Kidney (tissue), 14 donors: Measurements from ENCODE around the gene COP1. TPM values are rescaled to one million over a fixed set of nuclear protein-coding genes. Genes with fewer than 3 reads are reported as not detected.
"Not testable (repeated sequence)": the region's sequence is repeated elsewhere in the genome, so short reads cannot be mapped to it uniquely, and the experiment has no call there.

ENCODE experiments used
- DNase-seq, 5 donors: peaks; one replicate each; pipeline ENCODE4 v3.0.0-alpha.2; 2013 to 2020
- FAIRE-seq: peaks from 2 replicates; lab custom pipeline; 2012; peaks lifted over from hg19 to GRCh38; lab: Jason Lieb, UNC
- H3K27ac ChIP-seq, 2 donors: one replicate each; pipeline ENCODE4 v1.7.0; 2013; ENCODE audit warnings: low read depth in 2 of 2, low read length in 2 of 2, inconsistent platforms in 1 of 2
- H3K27me3 ChIP-seq: one replicate; pipeline ENCODE4 v1.7.1; 2013; ENCODE audit warnings: low read length, inconsistent platforms; ENCODE audit not compliant: control insufficient read depth, insufficient read depth
- H3K36me3 ChIP-seq, 3 donors: one replicate each; pipeline versions ENCODE4 v1.7.0 to v1.7.1; 2013; ENCODE audit warnings: low read length in 3 of 3, control low read depth in 1 of 3, inconsistent platforms in 1 of 3; ENCODE audit not compliant: insufficient read depth in 3 of 3, control insufficient read depth in 2 of 3
- H3K4me1 ChIP-seq, 3 donors: one replicate each; pipeline versions ENCODE4 v1.7.0 to v1.7.1; 2013; ENCODE audit warnings: low read length in 3 of 3, inconsistent platforms in 1 of 3, low read depth in 1 of 3; ENCODE audit not compliant: control insufficient read depth in 2 of 3, insufficient read depth in 2 of 3
- H3K4me3 ChIP-seq, 3 donors: one replicate each; pipeline versions ENCODE4 v1.7.0 to v1.8.1; 2013; ENCODE audit warnings: low read length in 3 of 3, control low read depth in 1 of 3, inconsistent platforms in 1 of 3
- H3K9ac ChIP-seq, 3 donors: one replicate each; pipeline versions ENCODE4 v1.7.0 to v1.7.1; 2013; ENCODE audit warnings: low read length in 3 of 3, control low read depth in 1 of 3, inconsistent platforms in 1 of 3
- H3K9me3 ChIP-seq, 3 donors: one replicate each; pipeline versions ENCODE4 v1.7.0 to v1.7.1; 2013; ENCODE audit warnings: low read length in 3 of 3, control low read depth in 1 of 3, inconsistent platforms in 1 of 3; ENCODE audit not compliant: control insufficient read depth in 2 of 3, insufficient read depth in 1 of 3
- intact Hi-C: fragments of 100-400 bp; cut with DNase I; formaldehyde crosslinking; loops from one replicate; pipeline ENCODE4 v1.11.1; 2022
- polyA plus RNA-seq: library from polyadenylated mRNA; stranded (reverse); fragments of 350-450 nt; fragmentation: Illumina TruSeq; extraction: RNeasy Lipid Tissue Mini Kit (QIAGEN cat#74804); gene quantifications from one replicate; pipeline ENCODE4 v1.2.3, GENCODE V29; 2014; ENCODE audit warnings: low read depth, low replicate concordance; ENCODE audit not compliant: insufficient read depth
- total RNA-seq: library from RNA; stranded (reverse); fragmentation: NEBNext Ultra II Directional; extraction: Animal tissue kit (Norgen Biotek cat#: 25700); gene quantifications from one replicate; pipeline ENCODE4 v1.2.1, GENCODE V29; 2021
- TF ChIP-seq, protein P1 (sequence below): IDR thresholded peaks from 3 replicates; pipeline ENCODE4 v1.5.1; 2012; ENCODE audit warnings: mild to moderate bottlenecking, moderate library complexity, borderline replicate concordance; ENCODE audit not compliant: insufficient read depth; ENCODE audit errors: extremely low read depth
- donor health status: control.
- donor health status: control.
- donor health status: control.
- donor health status: control.
- donor health status: control.
- donor health status: DM: yes; HTN: yes; CAD: no.
- donor health status: Normal renal cell carcinoma (clear cell type).

Gene COP1
- total and polyA plus RNA-seq, 2 donors from 2014 or later: 38.3 to 40.2 TPM

DNA sequence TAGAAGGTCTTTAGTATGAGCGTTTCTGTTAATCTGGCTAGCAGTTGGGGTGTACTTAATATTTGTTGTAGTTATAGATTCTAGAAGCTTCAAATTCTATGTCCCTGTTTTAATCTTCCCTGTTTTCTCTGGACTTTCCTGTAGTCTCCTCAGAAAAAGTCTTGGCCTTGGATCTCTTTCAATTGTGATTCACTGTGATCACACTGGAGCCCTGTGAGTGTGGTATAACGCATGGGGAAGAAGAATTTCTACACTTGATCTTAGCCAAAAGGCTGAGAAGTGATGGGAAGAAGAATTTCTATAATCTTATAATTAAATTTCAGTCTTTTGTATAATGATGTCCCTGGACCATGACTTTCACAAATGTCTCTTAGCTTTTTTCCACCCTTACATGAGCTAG is 36.7 kb upstream of the COP1 start:
- Histone ChIP-seq H3K9ac (no peak overlapping the region), H3K27ac (no peak overlapping the region), H3K9me3 (no peaks in the 10 kb centered on the region), H3K4me3 (no peak overlapping the region), H3K27me3 (no peaks in the 10 kb centered on the region), H3K36me3 (no peaks in the 10 kb centered on the region), H3K4me1 (no peaks in the 10 kb centered on the region)
- intact Hi-C loops: no loop called here
- TF ChIP-seq, protein P1, sequence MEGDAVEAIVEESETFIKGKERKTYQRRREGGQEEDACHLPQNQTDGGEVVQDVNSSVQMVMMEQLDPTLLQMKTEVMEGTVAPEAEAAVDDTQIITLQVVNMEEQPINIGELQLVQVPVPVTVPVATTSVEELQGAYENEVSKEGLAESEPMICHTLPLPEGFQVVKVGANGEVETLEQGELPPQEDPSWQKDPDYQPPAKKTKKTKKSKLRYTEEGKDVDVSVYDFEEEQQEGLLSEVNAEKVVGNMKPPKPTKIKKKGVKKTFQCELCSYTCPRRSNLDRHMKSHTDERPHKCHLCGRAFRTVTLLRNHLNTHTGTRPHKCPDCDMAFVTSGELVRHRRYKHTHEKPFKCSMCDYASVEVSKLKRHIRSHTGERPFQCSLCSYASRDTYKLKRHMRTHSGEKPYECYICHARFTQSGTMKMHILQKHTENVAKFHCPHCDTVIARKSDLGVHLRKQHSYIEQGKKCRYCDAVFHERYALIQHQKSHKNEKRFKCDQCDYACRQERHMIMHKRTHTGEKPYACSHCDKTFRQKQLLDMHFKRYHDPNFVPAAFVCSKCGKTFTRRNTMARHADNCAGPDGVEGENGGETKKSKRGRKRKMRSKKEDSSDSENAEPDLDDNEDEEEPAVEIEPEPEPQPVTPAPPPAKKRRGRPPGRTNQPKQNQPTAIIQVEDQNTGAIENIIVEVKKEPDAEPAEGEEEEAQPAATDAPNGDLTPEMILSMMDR: no peak
- DNase-seq (no peak), FAIRE-seq (no peak)

DNA sequence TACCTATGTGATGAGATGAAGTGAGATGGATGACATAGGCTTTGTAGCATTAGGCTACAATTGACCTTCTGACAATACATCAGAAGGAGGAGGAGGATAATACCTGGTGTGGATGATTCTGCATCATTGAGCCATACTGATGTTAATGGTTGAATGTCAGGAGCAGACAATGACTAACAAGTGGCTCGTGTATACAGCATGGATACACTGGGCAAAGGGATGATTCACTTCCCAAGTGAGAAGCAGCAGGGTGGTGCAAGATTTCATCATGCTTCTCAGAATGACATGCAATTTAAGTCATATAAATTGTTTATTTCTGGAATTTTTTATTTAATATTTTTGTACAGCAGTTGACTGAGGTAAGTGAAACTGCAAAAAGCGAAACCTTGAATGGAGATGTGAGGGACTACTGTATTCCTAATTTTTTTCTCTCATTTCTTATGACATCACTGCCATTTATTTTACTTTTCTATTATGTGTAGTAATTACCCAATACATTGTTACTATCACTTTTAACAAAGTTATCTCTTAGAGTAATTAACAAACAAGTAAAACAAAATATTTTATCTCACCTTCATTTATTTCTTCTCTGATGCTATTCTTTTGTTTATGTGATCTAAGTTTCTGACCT is 34.4 kb upstream of the COP1 start:
- TF ChIP-seq, protein P1: no peak
- H3K27me3 ChIP-seq: no peaks in the 10 kb centered on the region
- H3K9ac ChIP-seq: no peak overlapping the region
- H3K4me3 ChIP-seq: no peak overlapping the region
- no peaks in the 10 kb centered on the region for H3K36me3 ChIP-seq
- DNase-seq: no peak
- no peaks in the 10 kb centered on the region for H3K9me3 ChIP-seq
- FAIRE-seq: no peak
- intact Hi-C loops: no loop called here
- H3K4me1 ChIP-seq: no peaks in the 10 kb centered on the region
- no peak overlapping the region for H3K27ac ChIP-seq

DNA sequence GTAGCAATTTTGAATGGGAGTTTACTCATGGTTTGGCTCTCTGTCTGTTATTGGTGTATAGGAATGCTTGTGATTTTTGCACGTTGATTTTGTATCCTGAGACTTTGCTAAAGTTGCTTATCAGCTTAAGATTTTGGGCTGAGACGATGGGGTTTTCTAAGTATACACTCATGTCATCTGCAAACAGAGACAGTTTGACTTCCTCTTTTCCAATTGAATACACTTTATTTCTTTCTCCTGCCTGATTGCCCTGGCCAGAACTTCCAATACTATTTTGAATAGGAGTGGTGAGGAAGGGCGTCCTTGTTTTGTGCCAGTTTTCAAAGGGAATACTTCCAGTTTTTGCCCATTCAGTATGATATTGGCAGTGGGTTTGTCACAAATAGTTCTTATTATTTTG is 26.6 kb upstream of the COP1 start:
- H3K4me1 ChIP-seq, H3K36me3 ChIP-seq, H3K27ac ChIP-seq, H3K4me3 ChIP-seq, H3K9me3 ChIP-seq, DNase-seq, FAIRE-seq, intact Hi-C loops, H3K27me3 ChIP-seq, H3K9ac ChIP-seq: not testable (repeated sequence)

DNA sequence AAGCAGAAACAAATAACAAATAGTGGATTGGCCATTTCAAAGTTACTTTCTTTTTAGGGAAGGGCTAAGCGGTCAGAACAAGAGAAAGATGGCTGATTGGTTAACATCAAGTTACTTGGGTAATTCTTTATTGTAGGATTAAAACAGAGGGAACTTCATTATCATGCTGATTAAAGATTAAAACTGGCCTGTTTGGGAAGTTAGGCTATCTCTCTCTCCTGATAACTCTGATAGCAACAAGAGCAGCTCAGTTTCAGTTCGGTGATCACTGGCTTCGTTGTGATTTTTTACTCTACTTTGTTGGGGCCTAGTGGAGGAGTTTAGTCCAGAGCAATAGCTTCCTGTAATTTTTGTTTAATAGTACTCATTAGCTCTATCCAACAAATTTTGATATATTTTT is 20.5 kb upstream of the COP1 start:
- H3K36me3 ChIP-seq: no peaks in the 10 kb centered on the region
- no peaks in the 10 kb centered on the region for H3K4me1 ChIP-seq
- no peaks in the 10 kb centered on the region for H3K9me3 ChIP-seq
- H3K9ac ChIP-seq: no peak overlapping the region
- FAIRE-seq (no peak), DNase-seq (no peak)
- H3K27me3 ChIP-seq: no peaks in the 10 kb centered on the region
- intact Hi-C loops: no loop called here
- H3K4me3 ChIP-seq: no peak overlapping the region
- TF ChIP-seq, protein P1: no peak
- no peak overlapping the region for H3K27ac ChIP-seq
